ENCODE measurements around the gene ARHGAP6.
"Not testable (repeated sequence)": the region's sequence is repeated elsewhere in the genome, so short reads cannot be mapped to it uniquely, and the experiment has no call there.

The ARHGAP6 gene

DNA sequence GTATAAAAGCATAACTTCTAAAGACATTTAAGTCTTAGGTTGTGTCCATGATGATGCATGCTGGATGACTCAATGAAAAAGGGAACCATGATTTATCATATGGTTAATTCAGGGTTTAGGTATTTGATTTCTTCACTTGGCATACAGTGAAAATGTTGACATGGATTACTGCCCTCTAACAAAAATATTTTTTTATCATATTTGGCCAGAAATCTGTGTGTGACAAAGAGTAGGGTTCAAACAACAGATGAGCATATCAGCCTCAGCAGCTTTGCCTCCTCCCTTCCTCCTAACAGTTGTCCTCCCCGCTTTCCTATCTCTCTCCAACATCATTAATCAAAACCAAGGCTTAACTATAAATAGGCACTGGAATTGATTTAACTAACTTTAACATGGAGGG is 46.3 kb downstream of the ARHGAP6 start:
- Mint-ChIP-seq H3K4me3 (no peak overlapping the region), H3K27me3 (peaks cover 7% of the 10 kb centered on the region), H3K9me3 (no peaks in the 10 kb centered on the region), H3K27ac (no peak overlapping the region), H3K36me3 (no peaks in the 10 kb centered on the region), H3K4me1 (no peaks in the 10 kb centered on the region)
- DNase-seq = no peak
- CTCF ChIA-PET = no interaction called here

GRCh38 chrX:11614253-11614652 is 51.5 kb downstream of the ARHGAP6 start:
- H3K4me3 Mint-ChIP-seq, H3K27me3 Mint-ChIP-seq, H3K27ac Mint-ChIP-seq, CTCF ChIA-PET, DNase-seq, H3K36me3 Mint-ChIP-seq, H3K9me3 Mint-ChIP-seq, H3K4me1 Mint-ChIP-seq: not testable (repeated sequence)

DNA sequence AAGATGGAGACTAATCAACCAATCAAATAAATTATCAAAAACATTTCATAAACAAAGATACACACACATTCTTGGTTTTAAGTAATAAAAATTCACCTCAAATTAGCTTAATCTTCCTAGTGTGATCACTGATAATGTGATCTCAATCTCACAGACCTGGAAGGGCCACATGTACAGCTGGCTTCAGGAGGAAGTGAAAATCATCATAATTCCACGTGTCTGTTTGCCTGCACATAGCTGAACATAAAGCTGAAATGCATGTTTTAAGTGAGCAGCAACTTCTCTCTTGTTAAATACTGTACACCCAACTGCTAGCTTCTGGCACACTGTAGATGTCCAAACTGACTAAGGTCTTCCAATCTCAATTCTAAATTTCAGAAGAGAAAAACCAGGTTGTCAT is 53.8 kb downstream of the ARHGAP6 start:
- peaks cover 3% of the 10 kb centered on the region for H3K27me3 Mint-ChIP-seq
- no peak overlapping the region for H3K27ac Mint-ChIP-seq
- H3K9me3 Mint-ChIP-seq = no peaks in the 10 kb centered on the region
- no peak for DNase-seq
- CTCF ChIA-PET = no interaction called here
- no peak overlapping the region for H3K4me3 Mint-ChIP-seq
- no peaks in the 10 kb centered on the region for H3K4me1 Mint-ChIP-seq
- no peaks in the 10 kb centered on the region for H3K36me3 Mint-ChIP-seq

DNA sequence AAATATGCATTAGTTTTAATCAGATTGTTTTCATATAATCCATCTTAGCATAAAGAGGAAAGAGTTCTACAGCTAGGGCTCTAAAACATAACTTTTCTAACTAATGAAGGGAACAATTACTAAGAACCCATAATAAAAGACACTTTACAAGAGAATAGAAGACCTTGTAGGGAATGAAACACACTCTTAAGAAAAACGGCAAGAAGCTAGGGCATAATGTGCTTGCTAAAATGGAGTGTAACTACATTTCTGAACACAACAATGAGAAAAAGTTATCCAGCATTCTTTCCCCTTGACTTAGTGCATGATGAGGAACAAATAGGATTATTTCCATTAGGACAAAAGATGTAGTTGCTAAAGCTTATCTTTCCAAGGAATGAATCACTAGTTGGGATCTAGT is 54.6 kb downstream of the ARHGAP6 start:
- H3K9me3 Mint-ChIP-seq = no peaks in the 10 kb centered on the region
- no peak overlapping the region for H3K4me3 Mint-ChIP-seq
- DNase-seq = no peak
- no peaks in the 10 kb centered on the region for H3K4me1 Mint-ChIP-seq
- H3K36me3 Mint-ChIP-seq = no peaks in the 10 kb centered on the region
- CTCF ChIA-PET = no interaction called here
- peaks cover under 1% of the 10 kb centered on the region for H3K27me3 Mint-ChIP-seq
- no peak overlapping the region for H3K27ac Mint-ChIP-seq

- no peaks in the 10 kb centered on the region for H3K27me3 Mint-ChIP-seq
- no peak for DNase-seq
- no peaks in the 10 kb centered on the region for H3K36me3 Mint-ChIP-seq
- no peak overlapping the region for H3K27ac Mint-ChIP-seq
- H3K4me1 Mint-ChIP-seq = no peaks in the 10 kb centered on the region
- H3K4me3 Mint-ChIP-seq = no peak overlapping the region
- no peaks in the 10 kb centered on the region for H3K9me3 Mint-ChIP-seq
- CTCF ChIA-PET = no interaction called here
These were observed 56.6 kb downstream of the ARHGAP6 start for GRCh38 chrX:11609109-11609508.

- Mint-ChIP-seq H3K36me3 (no peaks in the 10 kb centered on the region), H3K9me3 (no peaks in the 10 kb centered on the region), H3K4me3 (no peak overlapping the region), H3K27me3 (no peaks in the 10 kb centered on the region), H3K27ac (no peak overlapping the region), H3K4me1 (no peaks in the 10 kb centered on the region)
- CTCF ChIA-PET = no interaction called here
- DNase-seq = no peak
These were observed 59.3 kb downstream of the ARHGAP6 start for GRCh38 chrX:11606408-11606807.

DNA sequence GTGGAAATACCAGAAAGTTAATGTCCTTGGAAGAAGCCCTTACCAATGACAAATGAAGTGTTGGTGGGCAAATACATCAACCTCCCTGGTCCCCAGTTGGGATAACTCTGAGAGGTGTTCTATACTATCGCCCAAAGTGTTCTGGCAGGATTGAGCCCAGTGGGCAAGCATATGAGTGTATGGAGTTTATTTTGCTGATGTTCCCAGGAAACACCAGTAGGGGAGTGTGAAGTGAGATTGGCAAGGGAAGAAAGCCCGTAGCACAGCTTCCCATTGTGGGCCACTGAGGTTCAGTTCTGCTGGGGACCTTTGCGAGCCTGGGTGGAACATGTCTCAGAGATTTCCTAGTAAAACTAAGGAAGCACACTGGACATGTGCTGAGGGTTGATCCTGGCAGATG is 65.1 kb downstream of the ARHGAP6 start:
- Mint-ChIP-seq H3K9me3 (no peaks in the 10 kb centered on the region), H3K4me3 (no peak overlapping the region), H3K36me3 (no peaks in the 10 kb centered on the region), H3K27me3 (peaks cover 6% of the 10 kb centered on the region), H3K27ac (no peak overlapping the region), H3K4me1 (no peaks in the 10 kb centered on the region)
- CTCF ChIA-PET = no interaction called here
- DNase-seq = no peak

DNA sequence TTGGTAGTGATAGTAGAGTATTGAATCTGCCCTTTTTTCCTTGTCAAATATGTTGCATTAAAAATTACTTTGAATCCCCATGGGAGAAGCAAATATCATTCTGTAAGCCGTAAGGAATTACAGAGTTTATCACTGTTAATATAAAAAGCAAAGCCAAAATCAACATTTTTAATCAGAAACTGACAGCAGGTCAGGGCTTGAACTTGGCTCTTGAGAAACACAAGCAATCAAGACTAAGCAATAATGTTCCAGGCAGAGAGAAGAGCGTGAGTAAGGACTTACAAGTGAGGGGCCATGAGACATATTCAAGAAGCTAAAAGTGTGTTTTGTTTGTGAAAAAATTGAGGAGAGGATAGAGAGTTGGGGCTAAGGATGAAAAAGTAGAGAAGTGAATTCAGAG is 68.2 kb downstream of the ARHGAP6 start:
- H3K27ac Mint-ChIP-seq = no peak overlapping the region

GRCh38 chrX:11591723-11592346 is 73.9 kb downstream of the ARHGAP6 start:
- CTCF ChIA-PET = no interaction called here
- Mint-ChIP-seq H3K27me3 (no peaks in the 10 kb centered on the region), H3K9me3 (peaks cover 2% of the 10 kb centered on the region), H3K27ac (peak overlapping the region; percentile 94), H3K4me3 (peak overlapping the region; percentile 36), H3K4me1 (peaks cover 10% of the 10 kb centered on the region), H3K36me3 (no peaks in the 10 kb centered on the region)
- DNase-seq = no peak

More for the DNA sequence above, 68.2 kb downstream of the ARHGAP6 start:
- CTCF ChIA-PET = no interaction called here
- no peak for DNase-seq
- H3K4me1 Mint-ChIP-seq = no peaks in the 10 kb centered on the region
- H3K9me3 Mint-ChIP-seq = no peaks in the 10 kb centered on the region
- H3K27me3 Mint-ChIP-seq = peaks cover 6% of the 10 kb centered on the region
- H3K36me3 Mint-ChIP-seq = no peaks in the 10 kb centered on the region
- H3K4me3 Mint-ChIP-seq = no peak overlapping the region

DNA sequence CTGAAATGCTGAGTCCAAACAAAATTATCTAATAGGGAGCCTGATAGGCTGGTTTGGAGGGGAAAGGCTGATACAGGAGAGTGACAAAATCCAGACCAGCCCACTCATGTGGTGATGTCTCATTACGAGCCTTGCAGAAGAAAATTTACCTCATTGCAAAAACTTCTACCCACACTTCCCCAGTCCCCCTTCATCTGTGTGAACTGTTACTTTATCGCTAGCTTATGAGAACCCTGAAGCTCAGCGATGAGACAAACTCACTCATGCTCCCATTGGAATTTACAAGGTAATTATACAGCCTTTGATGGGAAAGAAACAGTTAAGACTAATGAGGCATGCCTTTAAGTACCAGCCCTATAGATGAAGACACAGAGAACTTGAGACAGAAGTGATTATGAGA is 76.1 kb downstream of the ARHGAP6 start:
- DNase-seq = no peak
- H3K36me3 Mint-ChIP-seq = no peaks in the 10 kb centered on the region
- no peak overlapping the region for H3K27ac Mint-ChIP-seq
- CTCF ChIA-PET = no interaction called here
- peaks cover 2% of the 10 kb centered on the region for H3K9me3 Mint-ChIP-seq
- no peaks in the 10 kb centered on the region for H3K27me3 Mint-ChIP-seq
- no peak overlapping the region for H3K4me3 Mint-ChIP-seq
- H3K4me1 Mint-ChIP-seq = peaks cover 10% of the 10 kb centered on the region

DNA sequence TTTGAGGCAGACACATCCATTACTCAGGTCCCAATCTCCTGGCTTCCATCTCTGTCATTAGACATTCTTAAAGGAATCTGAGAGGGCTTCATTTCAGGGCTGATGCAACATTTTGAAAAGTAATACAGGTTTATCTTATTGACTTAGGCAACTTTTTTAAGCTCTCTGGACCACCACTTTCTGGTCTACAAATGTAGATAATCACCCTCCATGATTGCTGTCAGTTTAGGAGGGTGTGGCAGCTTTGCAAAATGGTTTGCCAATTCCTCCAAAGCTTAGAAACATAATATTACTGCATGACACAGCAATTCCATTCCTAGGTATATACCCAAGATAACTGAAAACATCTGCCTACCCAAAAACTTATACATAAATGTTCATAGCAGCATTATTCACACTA is 77.6 kb downstream of the ARHGAP6 start:
- Mint-ChIP-seq H3K27ac (no peak overlapping the region), H3K36me3 (no peaks in the 10 kb centered on the region), H3K27me3 (no peaks in the 10 kb centered on the region), H3K9me3 (peaks cover 2% of the 10 kb centered on the region), H3K4me3 (no peak overlapping the region), H3K4me1 (peaks cover 10% of the 10 kb centered on the region)
- CTCF ChIA-PET = no interaction called here
- DNase-seq = no peak

- no peaks in the 10 kb centered on the region for H3K4me1 Mint-ChIP-seq
- CTCF ChIA-PET = no interaction called here
These were observed 80.5 kb downstream of the ARHGAP6 start for GRCh38 chrX:11585174-11585573.

DNA sequence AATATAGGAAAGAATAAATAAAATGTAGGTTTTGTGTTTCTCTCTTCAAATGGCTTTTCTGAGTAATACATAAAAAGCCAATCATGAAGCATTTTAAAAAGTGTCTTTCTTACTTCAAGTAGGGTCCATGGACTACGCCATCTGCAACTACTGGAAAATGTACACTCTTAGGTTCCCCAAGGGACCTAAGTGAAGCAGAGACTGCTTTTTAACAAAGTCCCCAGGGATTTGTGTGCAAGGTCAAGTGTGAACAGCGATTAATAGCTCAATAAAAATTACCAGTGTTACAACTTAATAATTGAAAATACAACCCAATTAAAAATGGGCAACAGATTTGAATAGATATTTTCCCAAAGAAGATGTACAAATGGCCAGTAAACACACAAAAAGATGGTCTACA is 84.9 kb downstream of the ARHGAP6 start:
- H3K36me3 Mint-ChIP-seq = no peaks in the 10 kb centered on the region
- no peak overlapping the region for H3K4me3 Mint-ChIP-seq
- no peaks in the 10 kb centered on the region for H3K9me3 Mint-ChIP-seq
- DNase-seq = no peak
- no peaks in the 10 kb centered on the region for H3K4me1 Mint-ChIP-seq
- H3K27ac Mint-ChIP-seq = no peak overlapping the region
- H3K27me3 Mint-ChIP-seq = peaks cover 4% of the 10 kb centered on the region
- CTCF ChIA-PET = no interaction called here

More at GRCh38 chrX:11585174-11585573, 80.5 kb downstream of the ARHGAP6 start:
- Mint-ChIP-seq H3K36me3 (no peaks in the 10 kb centered on the region), H3K27me3 (no peaks in the 10 kb centered on the region), H3K9me3 (no peaks in the 10 kb centered on the region), H3K4me3 (no peak overlapping the region), H3K27ac (no peak overlapping the region)
- no peak for DNase-seq

GRCh38 chrX:11579636-11580600 is 85.8 kb downstream of the ARHGAP6 start:
- Mint-ChIP-seq H3K27me3 (peaks cover 4% of the 10 kb centered on the region), H3K9me3 (no peaks in the 10 kb centered on the region), H3K4me1 (no peaks in the 10 kb centered on the region), H3K4me3 (no peak overlapping the region), H3K27ac (no peak overlapping the region), H3K36me3 (no peaks in the 10 kb centered on the region)
- DNase-seq = no peak
- CTCF ChIA-PET = no interaction called here

GRCh38 chrX:11578301-11578700 is 87.4 kb downstream of the ARHGAP6 start:
- H3K27me3 Mint-ChIP-seq, H3K9me3 Mint-ChIP-seq, CTCF ChIA-PET, H3K4me1 Mint-ChIP-seq, H3K4me3 Mint-ChIP-seq, H3K27ac Mint-ChIP-seq, DNase-seq, H3K36me3 Mint-ChIP-seq: not testable (repeated sequence)

All from activated naive CD4-positive, alpha-beta T cell treated with anti-CD3 and anti-CD28 coated beads, Interleukin-2, amount 10 ng/mL, durations not matched to agents 7 days and 5 days (primary cell).